Measurements from ENCODE around the gene PPIP5K1. TPM values are rescaled to one million over a fixed set of nuclear protein-coding genes. Genes with fewer than 3 reads are reported as not detected.

PPIP5K1 gene
- total RNA-seq, 1 experiment from 2014 or later = 34.4 TPM

DNA sequence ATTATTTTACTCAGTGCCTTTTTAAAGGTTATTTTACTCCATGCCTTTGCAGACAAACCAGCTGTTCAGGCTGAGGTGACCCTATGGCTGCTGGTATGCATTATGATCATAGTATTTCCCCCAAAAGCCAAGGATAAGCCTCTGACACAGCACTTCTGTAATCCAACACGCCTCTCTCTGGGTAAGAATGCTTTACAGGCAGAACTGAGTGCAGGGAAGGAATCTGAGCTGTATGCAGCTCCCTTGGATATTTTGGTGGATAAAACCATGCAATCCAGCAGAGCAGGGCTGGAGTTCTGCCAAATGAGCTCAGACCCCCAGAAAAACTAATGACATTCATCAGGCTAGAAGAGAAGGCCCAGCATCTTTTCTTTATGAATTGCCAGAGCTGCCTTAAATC, 84.3 kb downstream of the PPIP5K1 start:
- no peaks in the 10 kb centered on the region; the same call in 1 of the 2 replicates for H3K27me3 Mint-ChIP-seq (ENCODE audit: low read depth)
- CTCF ChIA-PET = interaction anchor here (1.2 to 2.5 kb wide), 2 partner anchors 9 to 13 kb away, joined by 4 to 10 read pairs; partner anchors contain the start of gene TP53BP1
- no peak overlapping the region for H3K27ac Mint-ChIP-seq
- no peak for ATAC-seq
- H3K4me3 Mint-ChIP-seq = no peak overlapping the region
- H3K4me1 Mint-ChIP-seq = peaks cover 12% of the 10 kb centered on the region
- POLR2A ChIA-PET = no interaction called here
- TF ChIP-seq ZNF423 (CRISPR knock-in tag; IDR thresholded peaks at IDR 0.05) = no peak
- TF ChIP-seq, protein P1, sequence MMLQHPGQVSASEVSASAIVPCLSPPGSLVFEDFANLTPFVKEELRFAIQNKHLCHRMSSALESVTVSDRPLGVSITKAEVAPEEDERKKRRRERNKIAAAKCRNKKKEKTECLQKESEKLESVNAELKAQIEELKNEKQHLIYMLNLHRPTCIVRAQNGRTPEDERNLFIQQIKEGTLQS (CRISPR knock-in tag; conservative IDR thresholded peaks at IDR 0.05) = no peak
- TF ChIP-seq, protein P2, sequence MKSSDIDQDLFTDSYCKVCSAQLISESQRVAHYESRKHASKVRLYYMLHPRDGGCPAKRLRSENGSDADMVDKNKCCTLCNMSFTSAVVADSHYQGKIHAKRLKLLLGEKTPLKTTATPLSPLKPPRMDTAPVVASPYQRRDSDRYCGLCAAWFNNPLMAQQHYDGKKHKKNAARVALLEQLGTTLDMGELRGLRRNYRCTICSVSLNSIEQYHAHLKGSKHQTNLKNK (CRISPR knock-in tag; IDR thresholded peaks at IDR 0.05) = no peak
- TF ChIP-seq SMAD4 (CRISPR knock-in tag; IDR thresholded peaks at IDR 0.05) = no peak
- no peak for TF ChIP-seq ZNF671 (CRISPR knock-in tag; IDR thresholded peaks at IDR 0.05)
- TF ChIP-seq ZBTB21 (CRISPR knock-in tag; IDR thresholded peaks at IDR 0.05; ENCODE audit: borderline replicate concordance) = no peak
- TF ChIP-seq, protein P3, sequence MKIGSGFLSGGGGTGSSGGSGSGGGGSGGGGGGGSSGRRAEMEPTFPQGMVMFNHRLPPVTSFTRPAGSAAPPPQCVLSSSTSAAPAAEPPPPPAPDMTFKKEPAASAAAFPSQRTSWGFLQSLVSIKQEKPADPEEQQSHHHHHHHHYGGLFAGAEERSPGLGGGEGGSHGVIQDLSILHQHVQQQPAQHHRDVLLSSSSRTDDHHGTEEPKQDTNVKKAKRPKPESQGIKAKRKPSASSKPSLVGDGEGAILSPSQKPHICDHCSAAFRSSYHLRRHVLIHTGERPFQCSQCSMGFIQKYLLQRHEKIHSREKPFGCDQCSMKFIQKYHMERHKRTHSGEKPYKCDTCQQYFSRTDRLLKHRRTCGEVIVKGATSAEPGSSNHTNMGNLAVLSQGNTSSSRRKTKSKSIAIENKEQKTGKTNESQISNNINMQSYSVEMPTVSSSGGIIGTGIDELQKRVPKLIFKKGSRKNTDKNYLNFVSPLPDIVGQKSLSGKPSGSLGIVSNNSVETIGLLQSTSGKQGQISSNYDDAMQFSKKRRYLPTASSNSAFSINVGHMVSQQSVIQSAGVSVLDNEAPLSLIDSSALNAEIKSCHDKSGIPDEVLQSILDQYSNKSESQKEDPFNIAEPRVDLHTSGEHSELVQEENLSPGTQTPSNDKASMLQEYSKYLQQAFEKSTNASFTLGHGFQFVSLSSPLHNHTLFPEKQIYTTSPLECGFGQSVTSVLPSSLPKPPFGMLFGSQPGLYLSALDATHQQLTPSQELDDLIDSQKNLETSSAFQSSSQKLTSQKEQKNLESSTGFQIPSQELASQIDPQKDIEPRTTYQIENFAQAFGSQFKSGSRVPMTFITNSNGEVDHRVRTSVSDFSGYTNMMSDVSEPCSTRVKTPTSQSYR (CRISPR knock-in tag; IDR thresholded peaks at IDR 0.05) = no peak
- no peak for TF ChIP-seq SP1 (CRISPR knock-in tag; conservative IDR thresholded peaks at IDR 0.05)
- TF ChIP-seq, protein P4, sequence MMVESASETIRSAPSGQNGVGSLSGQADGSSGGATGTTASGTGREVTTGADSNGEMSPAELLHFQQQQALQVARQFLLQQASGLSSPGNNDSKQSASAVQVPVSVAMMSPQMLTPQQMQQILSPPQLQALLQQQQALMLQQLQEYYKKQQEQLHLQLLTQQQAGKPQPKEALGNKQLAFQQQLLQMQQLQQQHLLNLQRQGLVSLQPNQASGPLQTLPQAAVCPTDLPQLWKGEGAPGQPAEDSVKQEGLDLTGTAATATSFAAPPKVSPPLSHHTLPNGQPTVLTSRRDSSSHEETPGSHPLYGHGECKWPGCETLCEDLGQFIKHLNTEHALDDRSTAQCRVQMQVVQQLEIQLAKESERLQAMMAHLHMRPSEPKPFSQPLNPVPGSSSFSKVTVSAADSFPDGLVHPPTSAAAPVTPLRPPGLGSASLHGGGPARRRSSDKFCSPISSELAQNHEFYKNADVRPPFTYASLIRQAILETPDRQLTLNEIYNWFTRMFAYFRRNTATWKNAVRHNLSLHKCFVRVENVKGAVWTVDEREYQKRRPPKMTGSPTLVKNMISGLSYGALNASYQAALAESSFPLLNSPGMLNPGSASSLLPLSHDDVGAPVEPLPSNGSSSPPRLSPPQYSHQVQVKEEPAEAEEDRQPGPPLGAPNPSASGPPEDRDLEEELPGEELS (CRISPR knock-in tag; IDR thresholded peaks at IDR 0.05) = no peak
- TF ChIP-seq TCF7 (CRISPR knock-in tag; IDR thresholded peaks at IDR 0.05; ENCODE audit: low read depth) = no peak
- TF ChIP-seq, protein P5, sequence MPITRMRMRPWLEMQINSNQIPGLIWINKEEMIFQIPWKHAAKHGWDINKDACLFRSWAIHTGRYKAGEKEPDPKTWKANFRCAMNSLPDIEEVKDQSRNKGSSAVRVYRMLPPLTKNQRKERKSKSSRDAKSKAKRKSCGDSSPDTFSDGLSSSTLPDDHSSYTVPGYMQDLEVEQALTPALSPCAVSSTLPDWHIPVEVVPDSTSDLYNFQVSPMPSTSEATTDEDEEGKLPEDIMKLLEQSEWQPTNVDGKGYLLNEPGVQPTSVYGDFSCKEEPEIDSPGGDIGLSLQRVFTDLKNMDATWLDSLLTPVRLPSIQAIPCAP (CRISPR knock-in tag; IDR thresholded peaks at IDR 0.05) = no peak
- TF ChIP-seq NR3C1 (CRISPR knock-in tag; conservative IDR thresholded peaks at IDR 0.05; ENCODE audit: low read depth) = no peak
- TF ChIP-seq ZNF317 (CRISPR knock-in tag; IDR thresholded peaks at IDR 0.05; ENCODE audit: borderline replicate concordance, low read depth) = no peak
- H3K36me3 Mint-ChIP-seq = no peaks in the 10 kb centered on the region
- H3K9me3 Mint-ChIP-seq = no peaks in the 10 kb centered on the region
- no peak for DNase-seq (ENCODE audit: low spot score)

DNA sequence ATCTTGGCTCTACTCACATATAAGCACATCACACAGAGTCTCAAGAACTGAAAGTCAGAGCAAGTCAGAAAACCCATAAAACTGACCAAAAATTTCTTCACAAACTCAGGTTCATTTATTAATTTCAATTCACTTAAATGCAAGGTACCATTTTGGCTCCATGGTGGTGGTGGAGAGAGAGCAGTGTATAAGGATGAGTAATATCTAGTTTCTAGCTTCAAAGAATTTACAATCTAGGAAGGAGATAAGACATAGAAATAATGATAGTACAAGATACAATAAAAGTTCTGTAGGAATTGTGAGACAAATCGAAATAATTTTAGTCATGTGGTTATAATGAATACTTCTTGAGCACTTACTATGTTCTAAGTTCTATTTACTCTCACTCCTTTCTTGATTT, 90.4 kb downstream of the PPIP5K1 start:
- no peaks in the 10 kb centered on the region for H3K4me1 Mint-ChIP-seq
- ChIA-PET POLR2A (no interaction called here), CTCF (interaction anchor here (1.4 to 2.9 kb wide), 2 partner anchors 11 to 15 kb away, joined by 6 to 15 read pairs; no protein-coding TSS in a partner anchor)
- no peak overlapping the region for H3K4me3 Mint-ChIP-seq
- H3K27me3 Mint-ChIP-seq (ENCODE audit: low read depth) = no peaks in the 10 kb centered on the region; the same call in 1 of the 2 replicates
- H3K36me3 Mint-ChIP-seq = no peaks in the 10 kb centered on the region
- no peaks in the 10 kb centered on the region for H3K9me3 Mint-ChIP-seq
- no peak for ATAC-seq
- no peak for DNase-seq (ENCODE audit: low spot score)
- H3K27ac Mint-ChIP-seq = no peak overlapping the region
- TF ChIP-seq ZNF121 (CRISPR knock-in tag; IDR thresholded peaks at IDR 0.05) (no peak), SMAD3 (CRISPR knock-in tag; IDR thresholded peaks at IDR 0.05; ENCODE audit: borderline replicate concordance) (no peak), TP53 (CRISPR knock-in tag; IDR thresholded peaks at IDR 0.05) (no peak), SP1 (CRISPR knock-in tag; conservative IDR thresholded peaks at IDR 0.05) (no peak), MYBL2 (CRISPR knock-in tag; IDR thresholded peaks at IDR 0.05) (no peak), ZNF416 (CRISPR knock-in tag; IDR thresholded peaks at IDR 0.05) (no peak), EMX1 (CRISPR knock-in tag; IDR thresholded peaks at IDR 0.05) (no peak), GRHL2 (CRISPR knock-in tag; IDR thresholded peaks at IDR 0.05; ENCODE audit: insufficient replicate concordance, severe bottlenecking) (no peak), CREB1 (CRISPR knock-in tag; IDR thresholded peaks at IDR 0.05) (no peak)
- TF ChIP-seq, protein P6, sequence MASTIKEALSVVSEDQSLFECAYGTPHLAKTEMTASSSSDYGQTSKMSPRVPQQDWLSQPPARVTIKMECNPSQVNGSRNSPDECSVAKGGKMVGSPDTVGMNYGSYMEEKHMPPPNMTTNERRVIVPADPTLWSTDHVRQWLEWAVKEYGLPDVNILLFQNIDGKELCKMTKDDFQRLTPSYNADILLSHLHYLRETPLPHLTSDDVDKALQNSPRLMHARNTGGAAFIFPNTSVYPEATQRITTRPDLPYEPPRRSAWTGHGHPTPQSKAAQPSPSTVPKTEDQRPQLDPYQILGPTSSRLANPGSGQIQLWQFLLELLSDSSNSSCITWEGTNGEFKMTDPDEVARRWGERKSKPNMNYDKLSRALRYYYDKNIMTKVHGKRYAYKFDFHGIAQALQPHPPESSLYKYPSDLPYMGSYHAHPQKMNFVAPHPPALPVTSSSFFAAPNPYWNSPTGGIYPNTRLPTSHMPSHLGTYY (CRISPR knock-in tag; IDR thresholded peaks at IDR 0.05) = no peak
- TF ChIP-seq, protein P7, sequence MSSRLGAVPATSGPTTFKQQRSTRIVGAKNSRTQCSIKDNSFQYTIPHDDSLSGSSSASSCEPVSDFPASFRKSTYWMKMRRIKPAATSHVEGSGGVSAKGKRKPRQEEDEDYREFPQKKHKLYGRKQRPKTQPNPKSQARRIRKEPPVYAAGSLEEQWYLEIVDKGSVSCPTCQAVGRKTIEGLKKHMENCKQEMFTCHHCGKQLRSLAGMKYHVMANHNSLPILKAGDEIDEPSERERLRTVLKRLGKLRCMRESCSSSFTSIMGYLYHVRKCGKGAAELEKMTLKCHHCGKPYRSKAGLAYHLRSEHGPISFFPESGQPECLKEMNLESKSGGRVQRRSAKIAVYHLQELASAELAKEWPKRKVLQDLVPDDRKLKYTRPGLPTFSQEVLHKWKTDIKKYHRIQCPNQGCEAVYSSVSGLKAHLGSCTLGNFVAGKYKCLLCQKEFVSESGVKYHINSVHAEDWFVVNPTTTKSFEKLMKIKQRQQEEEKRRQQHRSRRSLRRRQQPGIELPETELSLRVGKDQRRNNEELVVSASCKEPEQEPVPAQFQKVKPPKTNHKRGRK (CRISPR knock-in tag; IDR thresholded peaks at IDR 0.05; ENCODE audit: borderline replicate concordance) = no peak
- TF ChIP-seq, protein P8, sequence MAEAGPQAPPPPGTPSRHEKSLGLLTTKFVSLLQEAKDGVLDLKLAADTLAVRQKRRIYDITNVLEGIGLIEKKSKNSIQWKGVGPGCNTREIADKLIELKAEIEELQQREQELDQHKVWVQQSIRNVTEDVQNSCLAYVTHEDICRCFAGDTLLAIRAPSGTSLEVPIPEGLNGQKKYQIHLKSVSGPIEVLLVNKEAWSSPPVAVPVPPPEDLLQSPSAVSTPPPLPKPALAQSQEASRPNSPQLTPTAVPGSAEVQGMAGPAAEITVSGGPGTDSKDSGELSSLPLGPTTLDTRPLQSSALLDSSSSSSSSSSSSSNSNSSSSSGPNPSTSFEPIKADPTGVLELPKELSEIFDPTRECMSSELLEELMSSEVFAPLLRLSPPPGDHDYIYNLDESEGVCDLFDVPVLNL (CRISPR knock-in tag; IDR thresholded peaks at IDR 0.05; ENCODE audit: borderline replicate concordance, low read depth) = no peak
- TF ChIP-seq, protein P9, sequence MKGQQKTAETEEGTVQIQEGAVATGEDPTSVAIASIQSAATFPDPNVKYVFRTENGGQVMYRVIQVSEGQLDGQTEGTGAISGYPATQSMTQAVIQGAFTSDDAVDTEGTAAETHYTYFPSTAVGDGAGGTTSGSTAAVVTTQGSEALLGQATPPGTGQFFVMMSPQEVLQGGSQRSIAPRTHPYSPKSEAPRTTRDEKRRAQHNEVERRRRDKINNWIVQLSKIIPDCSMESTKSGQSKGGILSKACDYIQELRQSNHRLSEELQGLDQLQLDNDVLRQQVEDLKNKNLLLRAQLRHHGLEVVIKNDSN (CRISPR knock-in tag; IDR thresholded peaks at IDR 0.05) = no peak
